ENCODE data around the gene G0S2.

DNA sequence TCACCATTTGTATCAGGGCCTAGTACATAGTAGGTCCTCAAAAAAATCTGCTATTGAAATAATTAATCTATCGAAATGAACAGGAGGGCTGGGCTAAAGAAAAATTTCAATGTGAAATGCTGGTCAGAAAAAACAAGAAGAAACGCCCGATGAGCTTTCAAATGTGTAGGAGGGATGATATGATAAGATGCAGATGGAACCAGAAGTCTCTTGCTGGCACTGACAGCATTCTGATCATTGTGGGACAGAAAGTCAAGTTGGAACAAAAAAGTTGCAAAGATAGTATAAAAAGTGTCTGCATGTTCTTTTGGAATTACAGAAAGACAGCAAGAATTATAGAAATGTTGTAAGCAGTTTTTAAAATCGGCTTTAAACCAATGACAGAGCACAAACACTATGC, 11.1 kb downstream of the G0S2 start:
- TF ChIP-seq, protein P1, sequence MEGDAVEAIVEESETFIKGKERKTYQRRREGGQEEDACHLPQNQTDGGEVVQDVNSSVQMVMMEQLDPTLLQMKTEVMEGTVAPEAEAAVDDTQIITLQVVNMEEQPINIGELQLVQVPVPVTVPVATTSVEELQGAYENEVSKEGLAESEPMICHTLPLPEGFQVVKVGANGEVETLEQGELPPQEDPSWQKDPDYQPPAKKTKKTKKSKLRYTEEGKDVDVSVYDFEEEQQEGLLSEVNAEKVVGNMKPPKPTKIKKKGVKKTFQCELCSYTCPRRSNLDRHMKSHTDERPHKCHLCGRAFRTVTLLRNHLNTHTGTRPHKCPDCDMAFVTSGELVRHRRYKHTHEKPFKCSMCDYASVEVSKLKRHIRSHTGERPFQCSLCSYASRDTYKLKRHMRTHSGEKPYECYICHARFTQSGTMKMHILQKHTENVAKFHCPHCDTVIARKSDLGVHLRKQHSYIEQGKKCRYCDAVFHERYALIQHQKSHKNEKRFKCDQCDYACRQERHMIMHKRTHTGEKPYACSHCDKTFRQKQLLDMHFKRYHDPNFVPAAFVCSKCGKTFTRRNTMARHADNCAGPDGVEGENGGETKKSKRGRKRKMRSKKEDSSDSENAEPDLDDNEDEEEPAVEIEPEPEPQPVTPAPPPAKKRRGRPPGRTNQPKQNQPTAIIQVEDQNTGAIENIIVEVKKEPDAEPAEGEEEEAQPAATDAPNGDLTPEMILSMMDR (IDR thresholded peaks at IDR 0.05) = no peak
- TF ChIP-seq EP300 (IDR thresholded peaks at IDR 0.05) (no peak), POLR2A (IDR thresholded peaks at IDR 0.05) (no peak), POLR2AphosphoS5 (IDR thresholded peaks at IDR 0.05) (no peak)

All from gastroesophageal sphincter (tissue), 3 donors.